Measurements from ENCODE around the gene PPP1R12B.

The PPP1R12B gene

GRCh38 chr1:202317941-202318925 lies 30.3 kb upstream of the PPP1R12B start:
- H3K4me3 ChIP-seq (ENCODE audit: low read length) = no peak overlapping the region
- no peaks in the 10 kb centered on the region for H3K36me3 ChIP-seq (ENCODE audit: control insufficient read depth, insufficient read depth, low read length, severe bottlenecking)
- H3K27me3 ChIP-seq (replicated peaks; ENCODE audit: control insufficient read depth, insufficient read depth, low read length) = peaks cover 81% of the 10 kb centered on the region
- no peaks in the 10 kb centered on the region for H3K4me1 ChIP-seq (ENCODE audit: control insufficient read depth, insufficient read depth, low read length)
- no peak overlapping the region for H3K9ac ChIP-seq (ENCODE audit: low read length)
- H3K9me3 ChIP-seq (ENCODE audit: control insufficient read depth, low read length) = no peaks in the 10 kb centered on the region
- DNase-seq (ENCODE audit: low read depth) = no peak

GRCh38 chr1:202319381-202320080 lies 29.0 kb upstream of the PPP1R12B start:
- no peak overlapping the region for H3K9ac ChIP-seq (ENCODE audit: low read length)
- H3K4me3 ChIP-seq (ENCODE audit: low read length) = no peak overlapping the region
- H3K27me3 ChIP-seq (replicated peaks; ENCODE audit: control insufficient read depth, insufficient read depth, low read length) = peaks cover 68% of the 10 kb centered on the region
- no peaks in the 10 kb centered on the region for H3K9me3 ChIP-seq (ENCODE audit: control insufficient read depth, low read length)
- H3K4me1 ChIP-seq (ENCODE audit: control insufficient read depth, insufficient read depth, low read length) = no peaks in the 10 kb centered on the region
- no peak for DNase-seq (ENCODE audit: low read depth)
- H3K36me3 ChIP-seq (ENCODE audit: control insufficient read depth, insufficient read depth, low read length, severe bottlenecking) = no peaks in the 10 kb centered on the region

GRCh38 chr1:202320081-202320405 lies 28.5 kb upstream of the PPP1R12B start:
- H3K9ac ChIP-seq (ENCODE audit: low read length) = no peak overlapping the region
- H3K9me3 ChIP-seq (ENCODE audit: control insufficient read depth, low read length) = no peaks in the 10 kb centered on the region
- DNase-seq (ENCODE audit: low read depth) = no peak
- peaks cover 62% of the 10 kb centered on the region for H3K27me3 ChIP-seq (replicated peaks; ENCODE audit: control insufficient read depth, insufficient read depth, low read length)
- H3K4me3 ChIP-seq (ENCODE audit: low read length) = no peak overlapping the region
- H3K4me1 ChIP-seq (ENCODE audit: control insufficient read depth, insufficient read depth, low read length) = no peaks in the 10 kb centered on the region
- H3K36me3 ChIP-seq (ENCODE audit: control insufficient read depth, insufficient read depth, low read length, severe bottlenecking) = no peaks in the 10 kb centered on the region

- Histone ChIP-seq H3K27me3 (replicated peaks; ENCODE audit: control insufficient read depth, insufficient read depth, low read length) (peaks cover 36% of the 10 kb centered on the region), H3K4me3 (ENCODE audit: low read length) (no peak overlapping the region), H3K36me3 (ENCODE audit: control insufficient read depth, insufficient read depth, low read length, severe bottlenecking) (no peaks in the 10 kb centered on the region), H3K9me3 (ENCODE audit: control insufficient read depth, low read length) (no peaks in the 10 kb centered on the region), H3K9ac (ENCODE audit: low read length) (no peak overlapping the region), H3K4me1 (ENCODE audit: control insufficient read depth, insufficient read depth, low read length) (no peaks in the 10 kb centered on the region)
- no peak for DNase-seq (ENCODE audit: low read depth)
These were observed 24.8 kb upstream of the PPP1R12B start for GRCh38 chr1:202323731-202324130.

- Histone ChIP-seq H3K4me3 (ENCODE audit: low read length) (no peak overlapping the region), H3K27me3 (replicated peaks; ENCODE audit: control insufficient read depth, insufficient read depth, low read length) (peaks cover 27% of the 10 kb centered on the region), H3K9ac (ENCODE audit: low read length) (no peak overlapping the region), H3K4me1 (ENCODE audit: control insufficient read depth, insufficient read depth, low read length) (no peaks in the 10 kb centered on the region), H3K9me3 (ENCODE audit: control insufficient read depth, low read length) (no peaks in the 10 kb centered on the region), H3K36me3 (ENCODE audit: control insufficient read depth, insufficient read depth, low read length, severe bottlenecking) (no peaks in the 10 kb centered on the region)
- no peak for DNase-seq (ENCODE audit: low read depth)
These were observed 23.9 kb upstream of the PPP1R12B start for GRCh38 chr1:202324646-202325045.

- Histone ChIP-seq H3K27me3 (replicated peaks; ENCODE audit: control insufficient read depth, insufficient read depth, low read length) (no peaks in the 10 kb centered on the region), H3K9ac (ENCODE audit: low read length) (no peak overlapping the region), H3K4me3 (ENCODE audit: low read length) (no peak overlapping the region), H3K9me3 (ENCODE audit: control insufficient read depth, low read length) (no peaks in the 10 kb centered on the region), H3K36me3 (ENCODE audit: control insufficient read depth, insufficient read depth, low read length, severe bottlenecking) (peaks cover 10% of the 10 kb centered on the region), H3K4me1 (ENCODE audit: control insufficient read depth, insufficient read depth, low read length) (no peaks in the 10 kb centered on the region)
- DNase-seq (ENCODE audit: low read depth) = no peak
These were observed 18.6 kb upstream of the PPP1R12B start for GRCh38 chr1:202329891-202330290.

- Histone ChIP-seq H3K27me3 (replicated peaks; ENCODE audit: control insufficient read depth, insufficient read depth, low read length) (no peaks in the 10 kb centered on the region), H3K9me3 (ENCODE audit: control insufficient read depth, low read length) (no peaks in the 10 kb centered on the region), H3K4me3 (ENCODE audit: low read length) (no peak overlapping the region), H3K4me1 (ENCODE audit: control insufficient read depth, insufficient read depth, low read length) (no peaks in the 10 kb centered on the region), H3K36me3 (ENCODE audit: control insufficient read depth, insufficient read depth, low read length, severe bottlenecking) (peaks cover 13% of the 10 kb centered on the region), H3K9ac (ENCODE audit: low read length) (no peak overlapping the region)
- DNase-seq (ENCODE audit: low read depth) = no peak
These were observed 14.6 kb upstream of the PPP1R12B start for GRCh38 chr1:202333861-202334260.

- no peak overlapping the region for H3K9ac ChIP-seq (ENCODE audit: low read length)
- DNase-seq (ENCODE audit: low read depth) = peak; percentile 90
- peaks cover 8% of the 10 kb centered on the region for H3K4me1 ChIP-seq (ENCODE audit: control insufficient read depth, insufficient read depth, low read length)
- no peaks in the 10 kb centered on the region for H3K9me3 ChIP-seq (ENCODE audit: control insufficient read depth, low read length)
- H3K36me3 ChIP-seq (ENCODE audit: control insufficient read depth, insufficient read depth, low read length, severe bottlenecking) = no peaks in the 10 kb centered on the region
- H3K4me3 ChIP-seq (ENCODE audit: low read length) = no peak overlapping the region
- no peaks in the 10 kb centered on the region for H3K27me3 ChIP-seq (replicated peaks; ENCODE audit: control insufficient read depth, insufficient read depth, low read length)
These were observed 4.7 kb upstream of the PPP1R12B start for GRCh38 chr1:202343652-202344349.

GRCh38 chr1:202348005-202348508 lies 442 bp upstream of the PPP1R12B start:
- no peaks in the 10 kb centered on the region for H3K27me3 ChIP-seq (replicated peaks; ENCODE audit: control insufficient read depth, insufficient read depth, low read length)
- no peaks in the 10 kb centered on the region for H3K9me3 ChIP-seq (ENCODE audit: control insufficient read depth, low read length)
- no peak for DNase-seq (ENCODE audit: low read depth)
- H3K36me3 ChIP-seq (ENCODE audit: control insufficient read depth, insufficient read depth, low read length, severe bottlenecking) = no peaks in the 10 kb centered on the region
- peak overlapping the region; percentile 89 for H3K4me3 ChIP-seq (ENCODE audit: low read length)
- peaks cover 32% of the 10 kb centered on the region for H3K4me1 ChIP-seq (ENCODE audit: control insufficient read depth, insufficient read depth, low read length)
- no peak overlapping the region for H3K9ac ChIP-seq (ENCODE audit: low read length)

- Histone ChIP-seq H3K4me1 (ENCODE audit: control insufficient read depth, insufficient read depth, low read length) (peaks cover 40% of the 10 kb centered on the region), H3K9me3 (ENCODE audit: control insufficient read depth, low read length) (no peaks in the 10 kb centered on the region), H3K9ac (ENCODE audit: low read length) (peak overlapping the region; percentile 98), H3K27me3 (replicated peaks; ENCODE audit: control insufficient read depth, insufficient read depth, low read length) (no peaks in the 10 kb centered on the region), H3K4me3 (ENCODE audit: low read length) (peak overlapping the region; percentile 89), H3K36me3 (ENCODE audit: control insufficient read depth, insufficient read depth, low read length, severe bottlenecking) (no peaks in the 10 kb centered on the region)
- DNase-seq (ENCODE audit: low read depth) = peak; percentile 82
These were observed 868 bp downstream of the PPP1R12B start for GRCh38 chr1:202349206-202349928.

Data from adipocyte (in vitro differentiated cells).